HepG2 (cell line): ENCODE data around the gene GRHL1.

ENCODE experiments used
- CREB1 ChIP-seq, 2 experiments: fragments of 450-650 bp in 1 of 2; IDR thresholded peaks; 2 replicates each; pipeline ENCODE4 v1.6.1; 2016 to 2017; ENCODE audit warnings: control low read depth in 1 of 2, mild to moderate bottlenecking in 1 of 2, missing compliant biosample characterization in 1 of 2, missing genetic modification characterization in 1 of 2
- CTCF ChIP-seq: sonication (generic); formaldehyde crosslinking; IDR thresholded peaks from 2 replicates; pipeline ENCODE4 v1.5.0; 2020; ENCODE audit warnings: mild to moderate bottlenecking, missing genetic modification reagents, moderate library complexity
- ESRRA ChIP-seq: sonication (generic); formaldehyde crosslinking; IDR thresholded peaks from 2 replicates; pipeline ENCODE4 v1.5.1; 2020; ENCODE audit warnings: mild to moderate bottlenecking, low read depth, missing genetic modification reagents
- EZH2 ChIP-seq: conservative IDR thresholded peaks from 2 replicates; pipeline ENCODE4 v1.6.1; 2012; ENCODE audit warnings: mild to moderate bottlenecking, low read depth, low read length, moderate library complexity
- HOXA7 ChIP-seq: sonication (generic); formaldehyde crosslinking; IDR thresholded peaks from 2 replicates; pipeline ENCODE4 v1.8.1; 2022; ENCODE audit warnings: mild to moderate bottlenecking, missing genetic modification reagents, moderate library complexity
- MED1 ChIP-seq: sonication (generic); formaldehyde crosslinking; IDR thresholded peaks from 2 replicates; pipeline ENCODE4 v1.4.0; 2020; ENCODE audit warnings: missing genetic modification reagents
- SRSF1 ChIP-seq: fragments of 200-400 bp; formaldehyde crosslinking; optimal IDR thresholded peaks from 2 replicates; pipeline ENCODE3; 2017; ENCODE audit warnings: mild to moderate bottlenecking, low read depth, low read length, moderate library complexity
- TBX2 ChIP-seq: sonication (generic); formaldehyde crosslinking; IDR thresholded peaks from 2 replicates; pipeline ENCODE4 v1.5.0; 2020; ENCODE audit warnings: missing genetic modification reagents, mild to moderate bottlenecking, borderline replicate concordance
- ZNF256 ChIP-seq: sonication (generic); formaldehyde crosslinking; conservative IDR thresholded peaks from 2 replicates; pipeline ENCODE4 v1.4.0; 2020; ENCODE audit warnings: missing genetic modification reagents
- ZNF274 ChIP-seq: sonication (generic); formaldehyde crosslinking; IDR thresholded peaks from 2 replicates; pipeline ENCODE4 v1.5.1; 2020; ENCODE audit warnings: mild to moderate bottlenecking, missing genetic modification reagents
- ZNF501 ChIP-seq: sonication (generic); formaldehyde crosslinking; IDR thresholded peaks from 2 replicates; pipeline ENCODE4 v1.5.1; 2020; ENCODE audit warnings: mild to moderate bottlenecking, moderate library complexity, missing genetic modification reagents
- ZNF766 ChIP-seq: sonication (generic); formaldehyde crosslinking; IDR thresholded peaks from 2 replicates; pipeline ENCODE4 v1.5.0; 2020; ENCODE audit warnings: missing genetic modification reagents, borderline replicate concordance

DNA sequence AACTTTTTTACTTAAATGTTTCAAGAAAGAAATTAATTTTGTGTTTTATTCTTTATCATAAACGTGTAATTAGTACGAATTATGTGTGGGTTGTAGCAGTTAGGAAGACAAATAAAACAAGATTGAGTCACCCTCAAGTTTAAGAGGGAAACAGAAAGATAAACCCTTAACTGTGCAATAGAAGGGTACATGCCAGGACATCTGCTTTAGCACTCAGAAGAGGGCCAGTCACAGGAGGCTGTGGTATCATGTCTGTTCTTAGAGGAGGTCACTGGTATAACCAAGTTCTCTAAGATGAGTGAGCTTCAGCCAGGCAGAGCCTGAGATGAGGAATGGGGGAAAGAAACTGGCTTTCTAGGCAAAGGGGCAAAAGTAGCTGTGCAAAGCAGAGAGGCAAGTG is 42.4 kb upstream of the GRHL1 start:
- TF ChIP-seq ZNF274: no peak
- no peak for TF ChIP-seq ESRRA
- no peak for TF ChIP-seq CREB1 (IDR thresholded peaks at IDR 0.05)
- no peak for TF ChIP-seq CREB1 (CRISPR knock-in tag; IDR thresholded peaks at IDR 0.05)
- no peak for TF ChIP-seq EZH2
- no peak for TF ChIP-seq HOXA7 (CRISPR knock-in tag)
- TF ChIP-seq CTCF: no peak
- no peak for TF ChIP-seq ZNF501 (CRISPR knock-in tag)
- TF ChIP-seq SRSF1: no peak
- no peak for TF ChIP-seq ZNF766 (CRISPR knock-in tag)
- TF ChIP-seq TBX2: no peak
- no peak for TF ChIP-seq ZNF256 (CRISPR knock-in tag)
- no peak for TF ChIP-seq MED1 (CRISPR knock-in tag)
